Activated CD4-positive, alpha-beta T cell treated with anti-CD3 and anti-CD28 coated beads, Interleukin-2, amount 50 U/mL, for 4 hours (primary cell): ENCODE results near the gene TIAM2.
"Not testable (repeated sequence)": the region's sequence is repeated elsewhere in the genome, so short reads cannot be mapped to it uniquely, and the experiment has no call there.

Experiments
- DNase-seq, 2 experiments: peaks; one replicate each; pipeline ENCODE4 v3.0.0-alpha.2; 2020

The TIAM2 gene

DNA sequence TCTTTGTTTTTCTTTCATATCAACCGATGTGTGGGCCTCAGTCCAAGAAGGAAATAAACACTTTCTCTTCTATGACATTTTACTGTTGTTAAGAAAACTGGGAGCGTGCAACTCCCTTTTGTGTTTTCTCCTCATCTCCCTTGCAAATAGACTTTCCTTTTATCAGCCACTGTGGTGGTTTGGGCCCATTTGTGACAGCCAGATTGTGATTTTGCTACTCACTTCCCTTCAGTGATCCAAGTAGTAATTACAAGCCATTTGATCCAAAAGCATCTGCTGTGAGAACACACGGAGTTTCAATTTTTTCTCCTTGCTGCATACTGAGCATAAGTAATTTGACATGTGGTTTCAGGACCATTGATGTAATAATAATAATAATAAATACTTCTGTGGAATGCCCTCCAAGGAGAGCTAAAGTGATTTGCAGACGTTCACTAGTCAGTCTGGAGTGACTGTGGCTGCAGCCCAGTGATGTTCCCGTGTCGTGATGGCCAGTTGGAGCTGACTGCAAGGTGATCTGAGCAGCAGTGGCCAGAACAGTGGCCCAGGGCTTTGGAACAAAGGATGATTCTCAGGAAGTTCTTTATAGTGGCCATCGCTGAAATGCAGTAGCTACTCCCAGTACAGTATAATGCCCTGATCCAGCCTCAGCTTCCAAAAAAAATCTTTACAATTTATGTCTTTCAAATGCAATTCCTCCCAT lies 176.8 kb downstream of the TIAM2 start:
- no peak for DNase-seq

DNA sequence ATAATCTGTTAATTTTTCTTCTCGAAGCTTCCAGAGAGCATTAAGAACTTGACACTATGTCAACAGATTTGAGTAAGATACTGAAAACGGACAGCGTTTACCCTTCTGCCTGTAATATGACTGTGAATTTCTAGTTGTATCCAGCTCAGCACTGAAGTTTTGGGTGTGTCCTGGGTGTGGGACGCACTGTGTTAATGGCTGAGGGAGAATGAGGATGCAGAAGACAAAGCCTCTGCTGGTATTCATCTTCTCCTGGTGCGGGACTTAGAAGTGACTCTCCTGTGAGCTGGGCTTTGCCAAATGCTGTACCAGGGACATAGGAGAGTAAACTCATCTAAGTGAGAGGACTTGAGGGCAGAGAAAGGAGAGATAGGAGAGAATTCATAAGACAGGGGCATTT lies 178.4 kb downstream of the TIAM2 start:
- no peak for DNase-seq

DNA sequence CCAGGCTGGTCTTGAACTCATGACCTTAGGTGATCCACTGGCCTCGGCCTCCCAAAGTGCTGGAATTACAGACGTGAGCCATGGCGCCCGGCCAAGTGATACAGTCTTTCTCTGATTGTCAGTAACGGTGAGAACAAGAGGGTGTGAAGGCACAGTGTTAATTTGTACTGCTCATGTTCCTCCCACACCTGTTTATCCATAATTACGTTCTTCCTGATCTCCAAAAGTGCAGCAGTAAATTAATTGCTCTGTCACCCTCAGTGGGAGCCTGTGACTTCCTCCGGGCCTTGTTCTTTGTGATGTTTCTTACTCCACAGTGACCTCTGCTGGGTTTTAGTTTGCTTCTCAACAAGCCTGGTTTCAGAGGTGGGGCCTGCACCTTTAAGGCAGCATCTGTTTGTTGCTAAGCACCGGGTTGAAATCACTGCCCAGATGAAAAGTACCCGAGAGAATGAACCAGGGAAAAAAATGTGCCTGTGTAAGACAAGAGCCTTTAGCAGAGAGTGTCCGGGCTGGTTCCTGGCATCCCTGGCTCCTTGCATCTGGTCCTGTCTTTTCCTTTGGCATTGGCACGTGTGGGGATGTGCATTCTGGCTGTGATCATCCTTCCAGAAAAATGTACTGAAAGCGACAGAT lies 179.6 kb downstream of the TIAM2 start:
- peak; percentile 44 to 50 for DNase-seq

DNA sequence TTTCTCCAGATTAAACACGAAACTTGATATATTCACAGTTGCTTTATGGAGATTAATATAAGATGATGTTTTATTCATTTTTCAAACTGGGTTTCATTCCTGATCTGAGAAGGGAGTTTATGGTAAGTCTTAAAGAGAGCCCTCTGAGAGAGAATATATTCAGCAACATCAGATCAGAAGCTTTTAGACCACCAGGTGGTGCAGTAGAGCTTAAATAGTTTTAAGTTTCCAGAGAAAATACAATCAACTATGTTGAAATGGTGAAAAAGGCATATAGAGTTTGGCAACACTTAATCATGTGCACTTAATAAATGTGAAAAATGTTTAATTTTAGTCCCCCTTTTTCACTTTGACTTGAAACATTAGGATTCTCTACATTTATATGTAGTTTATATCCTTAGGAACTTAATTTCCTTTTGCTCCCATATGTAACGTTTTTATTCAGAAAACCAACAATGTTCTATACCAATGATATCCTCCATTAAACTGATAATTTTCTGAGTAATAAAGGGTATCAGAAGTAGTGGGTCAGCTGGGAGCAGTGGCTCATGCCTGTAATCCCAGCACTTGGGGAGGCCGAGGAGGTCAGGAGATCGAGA lies 182.3 kb downstream of the TIAM2 start:
- DNase-seq = peak; percentile 24 to 32

DNA sequence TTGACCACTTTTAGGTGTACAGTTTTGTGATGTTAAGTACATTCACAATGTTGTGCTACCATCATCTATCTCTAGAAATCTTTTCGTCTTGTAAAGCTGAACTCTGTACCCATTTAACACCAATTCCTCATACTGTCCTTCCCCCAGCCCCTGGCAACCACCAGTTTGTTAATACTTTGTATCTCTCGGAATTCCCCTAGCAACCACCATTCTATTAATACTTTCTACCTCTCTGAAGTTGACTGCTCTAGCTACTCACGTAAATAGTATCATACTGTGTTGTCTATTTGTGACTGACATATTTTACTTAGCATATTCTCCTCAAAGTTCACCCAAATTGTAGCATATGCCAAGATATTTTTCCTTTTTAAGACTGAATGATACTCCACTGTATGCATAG lies 186.4 kb downstream of the TIAM2 start:
- DNase-seq = no peak

DNA sequence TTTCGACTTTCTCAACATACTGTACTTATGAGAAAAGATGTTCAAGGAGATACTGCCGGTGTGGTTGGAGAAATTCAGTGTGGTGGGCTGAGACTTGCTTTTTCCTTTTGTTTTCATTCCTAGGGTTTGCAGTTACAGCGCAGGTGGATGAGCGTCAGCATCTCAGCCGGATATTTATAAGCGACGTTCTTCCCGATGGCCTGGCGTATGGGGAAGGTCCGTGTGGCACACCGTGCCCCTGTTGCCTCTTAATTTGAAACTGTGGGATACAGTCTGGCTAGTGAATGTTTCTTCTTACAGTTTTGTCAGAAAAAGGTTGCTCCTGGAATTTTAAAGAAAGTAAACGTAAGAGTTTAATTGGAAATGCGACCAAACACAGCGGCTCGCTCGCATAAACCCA lies 187.0 kb downstream of the TIAM2 start:
- DNase-seq = no peak

DNA sequence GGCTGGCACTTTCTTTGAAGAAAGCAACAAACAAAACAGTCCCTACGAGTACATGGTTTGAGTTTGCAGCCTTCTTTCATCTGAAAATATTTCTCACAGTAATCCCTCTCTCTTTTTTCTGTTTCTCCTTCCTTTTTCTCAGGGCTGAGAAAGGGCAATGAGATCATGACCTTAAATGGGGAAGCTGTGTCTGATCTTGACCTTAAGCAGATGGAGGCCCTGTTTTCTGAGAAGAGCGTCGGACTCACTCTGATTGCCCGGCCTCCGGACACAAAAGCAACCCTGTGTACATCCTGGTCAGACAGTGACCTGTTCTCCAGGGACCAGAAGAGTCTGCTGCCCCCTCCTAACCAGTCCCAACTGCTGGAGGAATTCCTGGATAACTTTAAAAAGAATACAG lies 188.0 kb downstream of the TIAM2 start:
- no peak for DNase-seq

DNA sequence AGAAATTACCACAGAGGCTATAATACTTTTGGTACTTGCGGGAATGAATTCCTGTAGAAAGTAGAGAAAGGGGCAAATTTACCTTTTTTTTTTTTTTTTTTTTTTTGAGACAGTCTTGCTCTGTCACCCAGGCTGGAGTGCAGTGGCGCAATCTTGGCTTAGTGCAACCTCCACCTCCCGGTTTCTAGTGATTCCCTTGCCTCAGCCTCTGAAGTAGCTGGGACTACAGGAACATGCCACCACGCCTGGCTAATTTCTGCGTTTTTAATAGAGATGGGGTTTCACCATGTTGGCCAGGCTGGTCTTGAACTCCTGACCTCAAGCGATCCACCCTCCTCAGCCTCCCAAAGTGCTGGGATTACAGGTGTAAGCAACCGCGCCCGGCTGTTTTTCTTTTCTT lies 189.9 kb downstream of the TIAM2 start:
- not testable (repeated sequence) for DNase-seq

DNA sequence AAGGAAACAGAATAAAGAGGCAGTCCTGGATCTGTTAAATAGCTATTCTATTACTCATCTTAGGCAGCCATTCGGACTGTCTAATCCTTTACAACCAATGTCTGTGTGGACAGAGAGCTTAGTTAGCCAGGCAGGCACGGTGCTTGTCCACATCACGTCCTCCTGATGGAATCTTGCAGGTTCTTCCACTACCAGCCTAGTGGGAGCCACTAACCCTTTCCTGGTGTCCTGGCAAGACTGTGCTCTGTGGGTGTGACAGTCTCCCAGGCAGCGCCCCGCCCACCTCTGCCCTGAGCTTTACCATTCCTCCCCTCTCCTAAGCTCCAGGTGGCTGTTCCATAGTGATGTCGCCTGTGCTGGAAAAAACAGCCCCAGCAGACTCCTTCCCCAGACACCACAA lies 190.4 kb downstream of the TIAM2 start:
- no peak for DNase-seq

DNA sequence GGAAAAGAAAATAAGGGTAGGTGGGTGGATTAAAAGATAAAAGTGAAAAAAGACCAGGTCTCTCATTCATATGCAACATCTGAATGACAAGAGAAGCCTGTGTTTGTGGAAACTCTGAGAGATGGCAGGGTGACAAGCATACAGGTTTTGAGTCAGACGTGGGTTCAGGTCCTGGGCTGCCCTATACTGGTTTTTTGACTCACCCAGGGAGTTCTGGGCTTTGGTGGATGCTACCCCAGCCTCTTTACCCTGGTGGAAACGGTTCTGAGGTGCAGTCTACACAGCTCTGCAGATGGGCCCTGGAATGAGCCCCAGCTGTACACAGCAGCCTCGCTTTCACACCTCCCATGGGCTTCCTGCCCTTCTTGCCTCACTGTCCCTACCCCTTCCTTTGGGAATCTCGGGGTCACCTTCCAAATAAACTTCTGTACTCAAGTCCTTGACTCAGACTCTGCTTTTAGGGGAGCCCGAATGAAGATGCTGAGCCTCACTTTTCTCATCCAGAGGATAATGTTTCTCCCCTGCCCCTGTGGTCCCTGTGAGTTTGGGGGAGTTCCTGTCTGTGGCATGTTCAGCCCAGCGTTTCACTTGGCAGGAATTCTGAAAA lies 191.0 kb downstream of the TIAM2 start:
- peak; percentile 28 to 43 for DNase-seq

DNA sequence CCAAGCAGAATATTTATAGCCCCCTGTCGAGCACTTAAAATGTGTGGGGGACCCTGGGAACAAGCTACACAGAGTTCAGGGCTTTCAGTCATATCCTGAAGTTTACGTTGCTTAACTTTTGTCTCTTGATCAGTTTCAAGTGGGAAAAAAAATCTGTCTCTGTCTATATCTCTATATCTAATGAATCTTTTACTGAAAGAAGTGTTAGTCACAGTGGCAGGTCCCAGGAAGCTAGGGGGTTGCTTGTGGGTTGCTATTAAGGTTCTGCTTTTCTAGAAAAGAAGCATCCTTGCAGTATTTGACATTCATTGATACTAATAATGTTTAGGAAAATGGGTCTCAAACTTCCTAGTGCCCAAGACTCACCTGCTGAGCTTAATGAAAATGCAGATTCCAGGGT lies 192.0 kb downstream of the TIAM2 start:
- DNase-seq = no peak

DNA sequence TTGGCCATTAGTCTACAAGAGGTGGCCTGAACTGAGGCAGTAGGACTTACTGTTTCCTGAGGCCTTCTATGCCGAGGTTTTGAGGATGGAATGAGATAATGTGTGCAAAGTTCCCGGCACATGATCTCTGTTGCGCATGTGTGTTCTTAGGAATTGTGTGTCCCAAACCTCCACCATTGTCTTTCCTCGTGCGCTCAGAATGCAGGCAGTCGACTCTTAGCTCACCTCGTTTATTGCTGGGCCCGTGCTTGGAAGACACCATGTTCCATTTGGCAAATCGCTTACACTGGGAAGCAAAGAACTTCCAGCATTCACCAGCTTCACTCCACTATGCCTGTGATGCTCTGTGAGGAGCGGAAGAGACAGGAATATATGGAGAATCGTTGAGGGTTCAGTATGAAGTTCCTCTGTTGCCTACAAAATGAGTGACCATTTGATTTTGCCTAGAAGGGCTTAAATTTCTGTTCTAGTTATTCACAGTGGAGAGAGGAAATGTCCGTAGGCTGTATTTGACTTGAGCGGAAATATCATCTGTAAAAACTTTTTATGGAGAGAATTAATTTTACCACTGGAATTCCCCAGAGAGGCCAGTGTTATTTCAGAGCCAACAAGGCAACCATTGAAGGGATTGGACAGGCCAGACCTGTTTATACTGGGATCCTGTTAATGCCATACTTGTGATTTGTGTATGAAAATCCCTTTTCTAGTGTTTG lies 193.0 kb downstream of the TIAM2 start:
- DNase-seq = no peak

DNA sequence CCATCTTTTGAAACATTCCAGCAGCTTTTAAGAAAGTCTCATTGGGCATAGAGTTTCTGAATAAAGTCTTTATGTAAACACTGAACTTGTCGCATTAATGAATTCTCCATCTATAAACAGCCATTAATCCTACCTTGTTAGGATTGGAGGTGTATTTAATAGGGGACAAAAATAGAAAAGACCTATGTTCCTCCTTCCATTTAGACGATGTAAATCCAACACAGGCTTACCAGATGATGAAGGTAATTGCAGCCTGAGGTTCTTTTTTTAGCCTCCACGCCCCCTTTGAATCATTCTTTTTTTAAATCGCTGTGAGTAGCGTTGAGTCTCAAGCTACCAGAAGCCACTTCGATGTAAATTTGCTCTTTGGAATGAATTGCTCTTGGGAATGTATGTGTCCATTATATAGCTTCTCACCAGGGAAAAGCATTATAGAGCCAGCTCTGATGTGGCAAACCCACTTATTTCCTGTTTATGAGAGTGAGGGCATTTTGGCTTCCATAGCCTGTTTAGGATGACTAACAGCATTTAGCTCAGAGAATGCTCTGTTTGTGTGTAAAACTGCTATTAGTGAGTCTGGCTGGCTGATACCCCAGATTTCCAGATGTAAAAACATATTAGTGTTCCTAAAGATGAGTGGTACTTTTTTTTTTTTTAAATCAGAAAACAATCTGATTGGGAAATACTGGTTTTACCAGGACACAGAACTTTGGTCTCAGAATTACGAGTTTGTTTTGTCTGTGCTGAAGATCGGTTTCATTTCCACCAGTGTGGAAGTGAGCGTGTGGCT lies 193.8 kb downstream of the TIAM2 start:
- no peak for DNase-seq

DNA sequence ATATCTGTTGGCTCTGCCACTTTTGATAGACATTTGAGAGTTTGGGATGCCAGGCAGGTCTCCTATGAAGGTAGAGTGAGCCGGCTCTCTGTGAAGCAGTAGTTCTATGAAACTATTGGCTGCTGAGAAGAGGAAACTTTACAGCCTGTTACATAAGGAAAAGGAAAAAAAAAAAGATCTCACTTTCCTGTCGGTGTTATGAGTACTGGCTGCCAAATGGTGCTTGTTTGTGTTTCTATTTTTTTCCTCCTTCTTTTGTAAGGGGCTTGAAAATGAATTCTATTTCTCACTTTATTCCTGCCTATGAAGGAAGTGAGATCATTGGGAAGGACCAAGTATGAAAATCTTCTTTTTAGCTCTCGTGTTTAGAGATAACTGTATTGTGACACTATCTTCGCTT lies 195.6 kb downstream of the TIAM2 start:
- no peak for DNase-seq

DNA sequence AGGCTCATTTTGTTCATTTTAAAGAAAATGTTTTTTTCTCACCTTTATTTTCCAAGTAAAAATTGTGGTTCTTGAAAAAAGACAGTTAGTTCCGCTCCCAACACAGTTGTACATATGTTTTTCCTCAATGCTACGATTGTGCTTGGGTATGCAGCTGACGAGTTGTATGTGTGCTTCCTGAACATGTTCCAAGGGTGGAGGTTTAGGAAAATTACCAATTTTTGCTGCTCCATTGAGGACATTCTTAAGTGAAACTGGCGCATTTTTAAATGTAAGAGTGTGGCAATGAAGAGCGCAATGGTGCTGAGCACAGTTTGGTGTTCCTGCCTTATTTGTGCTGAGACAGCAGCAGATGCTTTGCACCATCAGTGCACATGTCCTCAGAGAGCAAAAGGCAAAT lies 198.4 kb downstream of the TIAM2 start:
- DNase-seq = no peak

DNA sequence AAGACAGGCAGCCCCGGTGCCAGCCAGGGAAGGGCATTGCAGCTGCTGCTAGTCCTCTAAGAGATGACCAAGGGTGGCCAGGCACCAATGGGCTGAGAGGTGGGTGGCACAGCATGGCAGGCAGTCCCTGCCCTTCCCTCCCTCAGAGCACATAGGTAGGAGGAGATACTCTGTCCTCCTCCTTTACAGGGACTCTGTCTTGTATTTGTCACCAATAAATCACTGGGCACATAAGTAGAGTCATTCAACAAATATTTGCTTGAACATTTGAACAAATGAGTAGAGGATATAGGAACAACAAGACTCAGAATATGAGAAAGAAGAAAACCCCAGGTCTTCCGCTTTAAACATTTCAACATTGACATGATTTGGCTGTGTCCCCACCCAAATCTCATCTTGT lies 199.3 kb downstream of the TIAM2 start:
- DNase-seq = no peak

DNA sequence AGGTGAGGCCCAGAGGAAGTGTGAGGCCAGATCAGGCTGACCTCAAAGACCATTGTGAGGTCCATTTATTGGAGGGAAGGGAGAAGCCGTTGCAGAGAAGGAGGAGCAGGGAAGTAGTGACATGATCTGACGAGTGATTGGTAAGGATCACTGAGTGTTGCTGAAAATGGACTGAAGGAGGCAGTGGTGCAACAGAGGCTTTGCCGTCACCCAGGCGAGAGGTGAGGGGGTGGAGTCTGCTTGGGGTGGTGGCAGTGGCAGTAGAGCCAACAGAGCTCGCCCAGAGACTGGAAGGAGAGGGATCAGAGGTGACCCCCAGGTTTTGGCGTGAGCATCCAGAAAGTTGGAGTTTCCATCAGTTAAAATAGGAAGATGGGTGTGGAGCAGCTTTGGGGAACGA lies 200.8 kb downstream of the TIAM2 start:
- DNase-seq = no peak

DNA sequence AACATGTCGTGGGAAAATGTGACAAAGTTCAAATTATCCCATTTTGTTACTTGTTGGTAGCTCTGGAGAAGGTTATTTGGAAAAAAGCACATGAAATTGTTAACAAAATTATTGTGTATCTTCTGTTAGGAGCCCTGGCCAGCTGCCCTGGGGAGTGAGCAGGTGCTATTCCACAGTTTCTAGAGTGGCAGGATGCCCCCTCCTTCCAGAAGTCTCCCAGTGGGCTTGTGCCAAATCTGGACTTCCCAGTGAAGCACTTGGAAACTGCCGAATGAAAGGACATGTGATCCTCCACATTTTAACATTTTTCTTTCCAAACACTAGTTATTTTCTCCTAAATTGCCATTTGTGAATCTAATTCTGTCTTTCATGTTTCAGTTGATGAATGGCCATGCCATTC lies 201.8 kb downstream of the TIAM2 start:
- no peak for DNase-seq

DNA sequence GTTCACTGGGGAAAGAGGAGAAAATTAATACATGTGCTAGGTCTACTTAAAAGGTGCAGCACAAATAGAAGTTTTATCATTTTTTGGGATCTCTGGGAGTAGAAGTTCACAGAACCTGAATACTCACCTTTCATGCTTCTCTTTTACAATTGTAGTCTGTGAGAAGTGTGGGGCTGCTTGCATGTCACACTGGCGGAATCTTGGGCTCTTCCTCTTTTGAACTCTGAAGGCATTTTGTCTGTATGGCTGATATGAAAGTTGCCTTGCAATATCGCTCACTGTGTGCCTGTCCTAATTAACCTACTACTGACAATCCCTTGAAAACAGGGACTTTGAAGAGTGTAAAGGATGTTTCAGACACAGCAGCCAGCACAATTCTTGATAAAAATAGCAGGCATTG lies 202.8 kb downstream of the TIAM2 start:
- no peak for DNase-seq

DNA sequence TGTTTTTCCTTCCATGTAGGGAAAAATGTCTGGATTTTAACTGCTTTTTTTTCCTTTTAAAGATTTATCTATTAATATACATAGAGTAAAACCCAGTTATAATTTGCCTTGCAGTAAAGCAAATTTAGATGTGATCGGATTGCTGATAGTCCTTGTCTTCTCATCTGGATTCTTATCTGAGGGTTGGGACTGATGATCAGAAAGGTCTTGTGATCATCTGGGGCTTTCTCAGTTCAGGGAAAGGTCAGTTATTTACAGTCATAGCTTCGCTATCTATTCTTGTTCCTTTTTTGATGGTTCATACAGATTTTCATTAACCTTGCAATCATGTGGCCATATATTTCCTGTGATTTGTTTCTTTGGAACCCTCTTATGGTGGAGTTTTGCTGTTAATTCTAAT lies 204.9 kb downstream of the TIAM2 start:
- DNase-seq = no peak

DNA sequence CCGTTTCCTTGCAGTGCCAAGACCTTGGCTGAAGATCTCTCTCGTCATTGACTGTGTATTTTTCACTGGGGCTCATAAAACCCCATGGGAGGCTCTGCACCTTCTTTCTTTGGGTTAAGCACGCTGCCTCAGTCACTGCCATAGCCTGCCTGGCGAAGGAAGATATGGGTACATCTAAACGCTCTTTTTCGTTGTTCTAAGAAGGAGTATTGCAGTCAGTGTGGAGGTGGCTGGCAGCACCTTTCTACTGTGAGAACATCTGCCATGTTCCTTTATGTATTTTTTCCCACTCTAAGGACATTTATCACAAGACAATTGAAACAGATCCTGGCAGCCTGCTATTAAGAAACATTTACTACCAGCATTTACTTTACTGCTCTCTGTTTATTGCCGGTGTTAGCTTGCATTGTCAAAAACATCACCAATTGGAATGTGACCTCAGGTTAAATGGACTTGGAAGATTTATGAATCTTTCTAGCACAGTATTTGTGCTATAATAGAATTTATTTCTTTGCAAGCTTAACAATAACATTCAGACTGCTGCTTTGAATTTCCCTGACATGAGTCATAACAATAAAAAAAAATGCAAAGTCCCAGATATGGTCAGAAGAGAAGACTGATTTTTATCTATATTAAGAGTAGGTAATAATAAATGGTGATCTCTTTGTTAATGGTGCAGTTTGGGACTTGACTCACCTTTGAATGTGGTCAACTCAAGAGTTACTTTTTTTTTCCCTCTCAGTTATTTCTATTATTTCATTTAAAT lies 206.5 kb downstream of the TIAM2 start:
- no peak for DNase-seq

DNA sequence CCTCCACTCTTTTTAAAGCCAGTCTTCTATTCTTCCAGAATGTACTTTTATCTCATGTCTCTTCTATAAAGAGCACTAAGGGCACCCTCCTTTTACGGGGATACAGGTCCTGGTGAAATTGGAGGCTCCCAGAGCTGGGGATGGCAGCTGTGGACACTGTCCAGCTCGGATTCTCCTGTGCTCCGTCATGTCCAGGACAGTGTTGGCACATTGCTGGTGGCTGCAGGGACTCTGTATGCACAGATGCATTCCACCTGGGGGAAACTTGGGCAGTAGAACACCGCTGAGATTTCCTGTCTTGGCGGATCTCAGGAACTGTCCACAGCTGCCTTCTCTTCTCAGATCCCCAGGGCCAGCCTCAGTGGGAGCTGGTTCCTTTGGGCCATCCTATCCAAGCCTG lies 212.1 kb downstream of the TIAM2 start:
- no peak for DNase-seq
